8988T (cell line): ENCODE data around the gene PRKAR2B.

Experiments
- DNase-seq: peaks from one replicate; pipeline ENCODE4 v3.0.0; 2011

Gene PRKAR2B

GRCh38 chr7:107201795-107202450 lies 157.4 kb downstream of the PRKAR2B start:
- peak; percentile 21 for DNase-seq

GRCh38 chr7:107203607-107204006 lies 159.1 kb downstream of the PRKAR2B start:
- no peak for DNase-seq

- DNase-seq, result no peak
Measured at GRCh38 chr7:107206136-107206535, 161.6 kb downstream of the PRKAR2B start.

GRCh38 chr7:107206706-107207105 lies 162.2 kb downstream of the PRKAR2B start:
- no peak for DNase-seq

DNA sequence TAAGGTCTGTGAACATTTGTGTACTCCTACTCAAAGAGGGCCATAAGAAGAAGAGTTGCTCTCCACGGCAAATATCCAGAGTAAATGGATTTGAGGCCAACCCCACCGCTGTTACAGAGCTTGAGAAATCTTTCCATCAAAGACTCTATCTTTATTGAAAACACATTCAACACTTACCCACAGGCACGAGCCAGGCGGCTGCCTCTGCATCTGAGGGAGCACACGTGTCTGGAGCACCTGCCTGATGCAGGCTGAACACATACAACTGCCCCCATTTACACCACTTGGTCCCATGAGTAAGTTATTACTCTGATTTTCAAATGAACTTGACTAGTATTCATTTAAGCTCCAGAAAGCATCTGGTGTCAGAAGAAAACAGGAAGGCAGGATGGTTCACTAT lies 163.0 kb downstream of the PRKAR2B start:
- no peak for DNase-seq

- no peak for DNase-seq
Measured at GRCh38 chr7:107208024-107208521, 163.6 kb downstream of the PRKAR2B start.

- no peak for DNase-seq
Measured at GRCh38 chr7:107208563-107208962, 164.1 kb downstream of the PRKAR2B start.

DNA sequence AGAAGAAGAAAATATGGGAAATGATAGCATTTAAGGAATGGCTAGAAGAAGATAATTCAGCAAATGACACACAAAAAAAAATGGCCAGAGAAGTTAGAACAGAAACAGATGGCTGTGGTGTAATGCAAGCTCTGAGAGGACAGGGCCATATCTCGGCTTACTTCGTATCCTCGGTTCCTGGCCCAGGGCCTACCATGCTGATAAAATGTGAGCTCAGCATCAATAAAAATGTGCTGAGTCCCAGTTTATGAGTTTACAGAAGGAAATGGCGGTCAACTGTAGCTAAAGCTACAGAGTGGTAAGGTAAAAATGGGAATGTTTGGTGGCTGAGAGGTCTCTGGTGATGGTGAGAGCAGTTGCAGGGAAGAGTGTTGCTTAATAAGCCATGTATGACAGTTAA lies 165.1 kb downstream of the PRKAR2B start:
- DNase-seq, result no peak

DNA sequence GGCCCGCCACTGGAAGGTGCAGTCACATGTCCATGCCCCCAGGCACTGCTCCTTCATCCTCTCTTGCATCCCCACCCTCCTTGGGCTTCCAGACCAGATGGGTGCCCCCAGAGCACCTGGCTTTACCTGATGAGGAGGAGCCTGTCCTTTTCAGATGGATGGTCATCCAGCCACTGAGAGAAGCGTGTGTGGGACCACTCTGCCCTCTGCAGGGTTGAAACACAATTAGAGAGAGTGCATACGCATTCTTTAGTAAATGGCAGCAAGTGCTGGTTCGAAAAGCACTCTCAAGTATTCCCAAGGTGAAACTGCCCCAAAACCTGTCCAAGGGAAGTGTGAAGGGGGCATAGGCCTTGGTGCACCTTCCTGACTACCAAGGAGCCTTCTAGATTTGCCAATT lies 165.9 kb downstream of the PRKAR2B start:
- no peak for DNase-seq
